ENCODE data around the gene TTLL8. TPM values are rescaled to one million over a fixed set of nuclear protein-coding genes. Genes with fewer than 3 reads are reported as not detected.

TTLL8 gene
- total and polyA plus RNA-seq, 2 donors (not counting 3 experiments of a cell fraction or from before 2014, with no cell fraction given), result not detected

DNA sequence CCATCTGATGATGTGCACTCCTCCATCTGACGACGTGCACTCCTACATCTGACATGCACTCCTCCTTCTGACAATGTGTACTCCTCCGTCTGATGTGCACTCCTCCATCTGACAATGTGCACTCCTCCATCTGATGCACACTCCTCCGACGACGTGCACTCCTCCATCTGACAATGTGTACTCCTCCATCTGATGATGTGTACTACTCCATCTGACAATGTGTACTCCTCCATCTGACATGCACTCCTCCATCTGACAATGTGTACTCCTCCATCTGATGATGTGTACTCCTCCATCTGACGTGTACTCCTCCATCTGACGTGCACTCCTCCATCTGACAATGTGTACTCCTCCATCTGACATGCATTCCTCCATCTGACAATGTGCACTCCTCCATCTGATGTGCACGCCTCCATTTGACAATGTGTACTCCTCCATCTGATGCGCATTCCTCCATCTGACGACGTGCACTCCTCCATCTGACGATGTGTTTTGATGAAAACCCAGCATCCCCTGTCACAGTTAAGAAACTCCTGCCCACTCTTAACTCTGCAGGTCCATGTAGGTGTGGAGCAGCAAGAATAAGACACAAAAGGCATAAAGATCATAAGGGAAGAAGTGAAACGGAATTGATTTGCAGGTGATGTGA, 35.8 kb downstream of the TTLL8 start:
- H3K36me3 ChIP-seq (ENCODE audit: control insufficient read depth in 2 of 2, extremely low read depth in 1 of 2, insufficient read depth in 2 of 2, low read length in 2 of 2), result no peaks in the 10 kb centered on the region
- H4K20me1 ChIP-seq (replicated peaks; ENCODE audit: control insufficient read depth, extremely low read depth, insufficient read depth, low read length), result no peaks in the 10 kb centered on the region
- dilution Hi-C loops (cut with MboI; ENCODE audit: extremely low pct_ligation_motif_present, low sequenced_read_pairs), result no loop called here
- no peak overlapping the region for H3K4me3 ChIP-seq (replicated peaks in 1 of 3; ENCODE audit: insufficient read depth in 1 of 3, low read depth in 1 of 3, low read length in 3 of 3)
- H3K4me1 ChIP-seq (ENCODE audit: control insufficient read depth, extremely low read depth, insufficient read depth, low read length), result no peaks in the 10 kb centered on the region
- TF ChIP-seq JUN (IDR thresholded peaks at IDR 0.05; ENCODE audit: borderline replicate concordance, insufficient read depth, insufficient read length, low read depth) (no peak), FOS (IDR thresholded peaks at IDR 0.05; ENCODE audit: borderline replicate concordance, insufficient read depth, low read length) (no peak)
- no peak overlapping the region for H2AFZ ChIP-seq (ENCODE audit: low read depth, low read length)
- no peaks in the 10 kb centered on the region for H3K79me2 ChIP-seq (ENCODE audit: control insufficient read depth, insufficient read depth, low read length)
- H3K9me3 ChIP-seq (replicated peaks; ENCODE audit: control insufficient read depth, insufficient read depth, low read length), result no peaks in the 10 kb centered on the region
- no peak overlapping the region for H3K4me2 ChIP-seq (ENCODE audit: insufficient read depth, low read length)
- POLR2A ChIA-PET, result no interaction called here
- peaks cover 5 to 6% of the 10 kb centered on the region in 2 experiments for H3K27me3 ChIP-seq (ENCODE audit: control insufficient read depth in 2 of 2, insufficient read depth in 2 of 2, low read length in 2 of 2)
- no peak for DNase-seq (ENCODE audit: low read depth, low spot score)
- CTCF ChIA-PET, result no interaction called here
- no peaks in the 10 kb centered on the region for H3K9me1 ChIP-seq (replicated peaks; ENCODE audit: control insufficient read depth, extremely low read depth, insufficient read depth, low read length)
- no peak for FAIRE-seq
- no peak overlapping the region for H3K9ac ChIP-seq (replicated peaks; ENCODE audit: extremely low read depth, insufficient read depth, low read length)
- intact Hi-C loops (cut with micrococcal nuclease), result no loop called here
- BruUV-seq (replicated peaks), result no TSS peak
- H3K27ac ChIP-seq (ENCODE audit: insufficient read depth, low read depth, low read length), result no peak overlapping the region

DNA sequence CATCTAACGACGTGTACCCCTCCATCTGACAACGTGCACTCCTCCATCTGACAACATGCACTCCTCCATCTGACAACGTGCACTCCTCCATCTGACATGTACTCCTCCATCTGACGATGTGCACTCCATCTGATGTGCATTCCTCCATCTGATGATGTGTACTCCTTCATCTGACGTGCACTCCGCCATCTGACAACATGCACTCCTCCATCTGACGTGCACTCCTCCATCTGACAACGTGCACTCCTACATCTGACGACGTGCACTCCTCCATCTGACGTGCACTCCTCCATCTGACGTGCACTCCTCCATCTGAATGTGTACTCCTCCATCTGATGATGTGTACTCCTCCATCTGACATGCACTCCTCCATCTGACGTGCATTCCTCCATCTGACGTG, 37.5 kb downstream of the TTLL8 start:
- dilution Hi-C loops (cut with MboI; ENCODE audit: extremely low pct_ligation_motif_present, low sequenced_read_pairs), result no loop called here
- Histone ChIP-seq H3K4me2 (ENCODE audit: insufficient read depth, low read length) (no peak overlapping the region), H3K4me3 (replicated peaks in 1 of 3; ENCODE audit: insufficient read depth in 1 of 3, low read depth in 1 of 3, low read length in 3 of 3) (no peak overlapping the region), H4K20me1 (replicated peaks; ENCODE audit: control insufficient read depth, extremely low read depth, insufficient read depth, low read length) (no peaks in the 10 kb centered on the region), H3K79me2 (ENCODE audit: control insufficient read depth, insufficient read depth, low read length) (no peaks in the 10 kb centered on the region), H2AFZ (ENCODE audit: low read depth, low read length) (no peak overlapping the region), H3K9ac (replicated peaks; ENCODE audit: extremely low read depth, insufficient read depth, low read length) (no peak overlapping the region), H3K4me1 (ENCODE audit: control insufficient read depth, extremely low read depth, insufficient read depth, low read length) (no peaks in the 10 kb centered on the region), H3K9me3 (replicated peaks; ENCODE audit: control insufficient read depth, insufficient read depth, low read length) (no peaks in the 10 kb centered on the region), H3K27me3 (ENCODE audit: control insufficient read depth in 2 of 2, insufficient read depth in 2 of 2, low read length in 2 of 2) (peaks cover 9 to 12% of the 10 kb centered on the region in 2 experiments), H3K9me1 (replicated peaks; ENCODE audit: control insufficient read depth, extremely low read depth, insufficient read depth, low read length) (no peaks in the 10 kb centered on the region), H3K36me3 (ENCODE audit: control insufficient read depth in 2 of 2, extremely low read depth in 1 of 2, insufficient read depth in 2 of 2, low read length in 2 of 2) (no peaks in the 10 kb centered on the region), H3K27ac (ENCODE audit: insufficient read depth, low read depth, low read length) (no peak overlapping the region)
- POLR2A ChIA-PET, result no interaction called here
- BruUV-seq (replicated peaks), result no TSS peak
- DNase-seq (ENCODE audit: low read depth, low spot score), result no peak
- TF ChIP-seq, protein P1, sequence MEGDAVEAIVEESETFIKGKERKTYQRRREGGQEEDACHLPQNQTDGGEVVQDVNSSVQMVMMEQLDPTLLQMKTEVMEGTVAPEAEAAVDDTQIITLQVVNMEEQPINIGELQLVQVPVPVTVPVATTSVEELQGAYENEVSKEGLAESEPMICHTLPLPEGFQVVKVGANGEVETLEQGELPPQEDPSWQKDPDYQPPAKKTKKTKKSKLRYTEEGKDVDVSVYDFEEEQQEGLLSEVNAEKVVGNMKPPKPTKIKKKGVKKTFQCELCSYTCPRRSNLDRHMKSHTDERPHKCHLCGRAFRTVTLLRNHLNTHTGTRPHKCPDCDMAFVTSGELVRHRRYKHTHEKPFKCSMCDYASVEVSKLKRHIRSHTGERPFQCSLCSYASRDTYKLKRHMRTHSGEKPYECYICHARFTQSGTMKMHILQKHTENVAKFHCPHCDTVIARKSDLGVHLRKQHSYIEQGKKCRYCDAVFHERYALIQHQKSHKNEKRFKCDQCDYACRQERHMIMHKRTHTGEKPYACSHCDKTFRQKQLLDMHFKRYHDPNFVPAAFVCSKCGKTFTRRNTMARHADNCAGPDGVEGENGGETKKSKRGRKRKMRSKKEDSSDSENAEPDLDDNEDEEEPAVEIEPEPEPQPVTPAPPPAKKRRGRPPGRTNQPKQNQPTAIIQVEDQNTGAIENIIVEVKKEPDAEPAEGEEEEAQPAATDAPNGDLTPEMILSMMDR (IDR thresholded peaks at IDR 0.05; ENCODE audit: extremely low read depth in 1 of 2, insufficient read depth in 1 of 2, low read depth in 1 of 2, low read length in 2 of 2), result no peak
- TF ChIP-seq, protein P2, sequence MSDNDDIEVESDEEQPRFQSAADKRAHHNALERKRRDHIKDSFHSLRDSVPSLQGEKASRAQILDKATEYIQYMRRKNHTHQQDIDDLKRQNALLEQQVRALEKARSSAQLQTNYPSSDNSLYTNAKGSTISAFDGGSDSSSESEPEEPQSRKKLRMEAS (IDR thresholded peaks at IDR 0.05; ENCODE audit: insufficient read depth, insufficient read length), result no peak
- TF ChIP-seq GATA2 (IDR thresholded peaks at IDR 0.05; ENCODE audit: insufficient read depth, insufficient read length, low read depth, low read length), result no peak
- no peak for TF ChIP-seq EZH2 (IDR thresholded peaks at IDR 0.05; ENCODE audit: borderline replicate concordance, low read depth, low read length, severe bottlenecking)
- TF ChIP-seq JUN (IDR thresholded peaks at IDR 0.05; ENCODE audit: borderline replicate concordance, insufficient read depth, insufficient read length, low read depth), result no peak
- no peak for TF ChIP-seq MYC (IDR thresholded peaks at IDR 0.05; ENCODE audit: low read depth, low read length)
- TF ChIP-seq POLR2AphosphoS5 (IDR thresholded peaks at IDR 0.05; ENCODE audit: insufficient read depth, low read depth, low read length), result no peak
- TF ChIP-seq POLR2A (IDR thresholded peaks at IDR 0.05; ENCODE audit: low read depth, low read length), result no peak
- no peak for TF ChIP-seq FOS (IDR thresholded peaks at IDR 0.05; ENCODE audit: borderline replicate concordance, insufficient read depth, low read length)
- CTCF ChIA-PET, result no interaction called here
- no peak for FAIRE-seq
- intact Hi-C loops (cut with micrococcal nuclease), result no loop called here
